KOPT-K1 (cell line): Measurements from ENCODE around the gene GPR158.

Experiments
- H3K27ac ChIP-seq: fragments of 200-600 bp; sonication (generic); 2 replicates; pipeline ENCODE4 v1.5.1; 2016; ENCODE audit warnings: antibody characterized with exemption, mild to moderate bottlenecking, low read depth, low read length; ENCODE audit not compliant: poor library complexity, severe bottlenecking
- H3K36me3 ChIP-seq: fragments of 200-600 bp; sonication (generic); 2 replicates; pipeline ENCODE4 v1.5.1; 2017; ENCODE audit warnings: antibody characterized with exemption, mild to moderate bottlenecking, low read length, moderate library complexity; ENCODE audit not compliant: insufficient read depth
- H3K9me3 ChIP-seq: fragments of 200-600 bp; sonication (generic); 2 replicates; pipeline ENCODE4 v1.5.1; 2017; ENCODE audit warnings: antibody characterized with exemption, low read length, mild to moderate bottlenecking; ENCODE audit not compliant: insufficient read depth, poor library complexity, severe bottlenecking

The GPR158 gene

GRCh38 chr10:25232204-25232603, 57.4 kb downstream of the GPR158 start:
- H3K27ac ChIP-seq = no peak overlapping the region
- H3K36me3 ChIP-seq = no peaks in the 10 kb centered on the region
- no peaks in the 10 kb centered on the region for H3K9me3 ChIP-seq

GRCh38 chr10:25245165-25245564, 70.4 kb downstream of the GPR158 start:
- H3K9me3 ChIP-seq = no peaks in the 10 kb centered on the region
- H3K27ac ChIP-seq = no peak overlapping the region
- no peaks in the 10 kb centered on the region for H3K36me3 ChIP-seq

GRCh38 chr10:25257646-25258045, 82.8 kb downstream of the GPR158 start:
- no peaks in the 10 kb centered on the region for H3K36me3 ChIP-seq
- no peaks in the 10 kb centered on the region for H3K9me3 ChIP-seq
- no peak overlapping the region for H3K27ac ChIP-seq

DNA sequence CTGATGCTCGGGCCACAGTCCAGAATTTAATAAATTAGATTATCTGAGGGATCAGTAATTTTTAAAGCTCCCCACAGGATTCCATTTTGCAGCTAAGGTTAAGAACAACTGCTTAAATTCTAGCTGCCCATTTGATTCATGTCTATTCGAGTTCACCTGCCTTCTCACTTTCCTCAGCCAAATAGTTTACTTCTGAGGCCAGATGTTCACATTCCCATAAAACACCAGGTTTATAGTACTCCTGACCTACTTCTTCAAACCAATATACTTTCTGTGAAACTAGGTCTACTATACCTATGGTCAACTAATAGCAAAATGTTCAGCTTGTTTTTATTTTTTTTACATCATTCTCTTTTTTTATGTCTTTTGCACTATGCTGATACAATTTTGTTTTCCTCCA, 86.3 kb downstream of the GPR158 start:
- Histone ChIP-seq H3K9me3 (no peaks in the 10 kb centered on the region), H3K36me3 (no peaks in the 10 kb centered on the region)

DNA sequence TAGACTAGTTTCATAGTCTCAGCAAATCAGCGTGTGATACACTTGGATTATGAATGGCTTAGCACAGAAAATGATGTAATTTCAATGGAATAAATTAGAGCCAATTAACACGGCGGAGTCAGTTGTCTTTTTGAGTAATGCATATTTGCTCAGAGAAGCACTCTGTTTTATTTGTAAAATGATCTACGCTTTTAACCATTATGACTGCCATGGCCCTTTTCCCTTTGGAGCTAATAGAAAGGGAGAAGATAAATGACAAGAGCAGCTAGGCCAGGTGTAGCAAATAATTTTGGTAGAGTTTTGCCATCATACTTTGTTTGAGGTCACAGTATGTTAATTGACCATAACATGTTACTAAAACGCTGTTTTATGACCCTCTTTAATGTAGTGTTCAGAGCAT, 86.8 kb downstream of the GPR158 start:
- Histone ChIP-seq H3K36me3 (no peaks in the 10 kb centered on the region), H3K27ac (no peak overlapping the region), H3K9me3 (no peaks in the 10 kb centered on the region)

More for the DNA sequence above, 86.3 kb downstream of the GPR158 start:
- no peak overlapping the region for H3K27ac ChIP-seq

GRCh38 chr10:25263931-25264330, 89.1 kb downstream of the GPR158 start:
- Histone ChIP-seq H3K27ac (no peak overlapping the region), H3K36me3 (no peaks in the 10 kb centered on the region), H3K9me3 (no peaks in the 10 kb centered on the region)

- Histone ChIP-seq H3K27ac (no peak overlapping the region), H3K9me3 (peaks cover 7% of the 10 kb centered on the region), H3K36me3 (no peaks in the 10 kb centered on the region)
Observed at GRCh38 chr10:25278180-25278579, 103.4 kb downstream of the GPR158 start.

- Histone ChIP-seq H3K9me3 (peaks cover 7% of the 10 kb centered on the region), H3K36me3 (no peaks in the 10 kb centered on the region), H3K27ac (no peak overlapping the region)
Observed at GRCh38 chr10:25280076-25280475, 105.3 kb downstream of the GPR158 start.

- Histone ChIP-seq H3K9me3 (peaks cover 7% of the 10 kb centered on the region), H3K27ac (no peak overlapping the region), H3K36me3 (no peaks in the 10 kb centered on the region)
Observed at GRCh38 chr10:25280573-25280972, 105.8 kb downstream of the GPR158 start.

- Histone ChIP-seq H3K36me3 (no peaks in the 10 kb centered on the region), H3K27ac (no peak overlapping the region), H3K9me3 (no peaks in the 10 kb centered on the region)
Observed at GRCh38 chr10:25285809-25286208, 111.0 kb downstream of the GPR158 start.

DNA sequence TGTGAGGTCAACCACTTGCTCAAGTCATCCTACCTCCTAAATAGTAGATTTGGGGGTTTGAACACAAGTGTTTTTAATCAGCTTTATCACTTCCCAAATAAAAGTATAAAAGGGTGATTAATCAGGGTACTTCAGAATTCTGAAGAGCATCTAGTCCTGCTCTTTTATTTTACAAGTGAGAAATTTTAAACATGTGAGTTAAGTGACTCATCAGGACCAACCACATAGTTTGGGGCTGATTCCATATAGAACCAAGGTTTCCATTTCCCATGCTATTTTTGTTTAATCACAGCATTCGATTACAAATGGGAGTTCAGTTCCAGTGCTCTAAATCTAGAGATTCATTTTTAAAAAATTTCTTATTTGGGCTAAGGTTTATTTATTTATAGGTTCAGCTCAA, 113.4 kb downstream of the GPR158 start:
- H3K36me3 ChIP-seq = no peaks in the 10 kb centered on the region
- no peak overlapping the region for H3K27ac ChIP-seq
- no peaks in the 10 kb centered on the region for H3K9me3 ChIP-seq

DNA sequence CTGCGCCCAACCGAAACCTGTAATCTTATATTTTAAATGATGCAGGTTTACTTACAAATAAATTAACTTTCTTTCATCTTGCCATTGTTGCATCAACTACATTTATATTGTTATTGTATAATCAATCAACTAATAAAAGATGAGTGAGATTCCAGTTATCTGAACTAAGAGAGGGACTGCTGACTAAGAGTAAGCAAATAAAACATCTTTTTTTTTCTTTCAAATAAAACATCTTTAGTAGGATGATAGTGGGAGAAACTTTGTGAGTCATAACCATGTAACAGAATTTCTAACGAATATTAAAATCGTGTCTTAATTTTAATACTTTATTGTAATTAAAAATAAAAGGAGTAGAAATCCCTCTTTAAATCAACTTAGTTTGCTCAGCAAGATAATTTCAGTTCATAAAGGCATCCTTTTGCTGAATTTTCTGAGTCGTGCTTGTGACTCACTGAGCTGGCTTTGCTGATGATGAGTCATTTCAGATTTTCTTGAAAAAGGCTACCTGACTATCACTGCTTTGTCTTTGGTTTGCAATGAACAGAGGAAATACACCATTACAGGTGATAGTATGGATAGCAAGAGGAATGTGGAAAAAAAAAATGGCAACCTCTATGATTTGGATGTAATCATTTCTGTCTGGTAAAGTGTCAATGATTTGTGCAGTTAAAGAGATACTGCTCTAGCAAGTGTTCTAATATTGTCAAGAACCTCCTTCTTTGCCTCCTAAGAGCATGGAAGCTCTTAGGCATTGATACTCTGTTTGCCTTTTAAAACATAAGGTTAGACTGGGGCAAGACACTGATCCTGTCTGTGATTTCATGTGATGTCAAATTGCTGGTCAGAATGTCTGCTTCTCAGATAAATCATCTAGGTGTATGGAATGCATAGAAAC, 119.5 kb downstream of the GPR158 start:
- Histone ChIP-seq H3K9me3 (no peaks in the 10 kb centered on the region), H3K36me3 (no peaks in the 10 kb centered on the region), H3K27ac (no peak overlapping the region)

- Histone ChIP-seq H3K9me3 (no peaks in the 10 kb centered on the region), H3K36me3 (no peaks in the 10 kb centered on the region), H3K27ac (no peak overlapping the region)
Observed at GRCh38 chr10:25296324-25296723, 121.5 kb downstream of the GPR158 start.

DNA sequence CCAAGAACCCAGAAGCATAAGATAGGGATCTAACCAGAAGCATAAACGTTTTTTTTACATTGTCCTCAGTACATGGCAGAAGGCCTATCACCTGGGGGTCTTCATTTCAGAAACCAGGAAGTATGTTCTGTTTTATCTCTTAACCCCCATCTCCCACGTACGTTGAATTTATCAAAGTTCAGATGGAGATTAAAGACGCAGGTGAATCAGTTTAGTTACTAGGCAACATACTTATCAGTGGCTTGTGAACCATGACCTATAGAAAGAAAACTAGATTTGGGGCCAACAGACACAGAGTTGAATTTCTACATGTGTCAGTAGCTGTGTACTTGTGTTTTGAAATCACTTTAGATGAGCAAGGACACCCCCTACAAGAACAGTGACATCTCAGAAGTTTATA, 122.7 kb downstream of the GPR158 start:
- H3K9me3 ChIP-seq = no peaks in the 10 kb centered on the region
- H3K27ac ChIP-seq = no peak overlapping the region

DNA sequence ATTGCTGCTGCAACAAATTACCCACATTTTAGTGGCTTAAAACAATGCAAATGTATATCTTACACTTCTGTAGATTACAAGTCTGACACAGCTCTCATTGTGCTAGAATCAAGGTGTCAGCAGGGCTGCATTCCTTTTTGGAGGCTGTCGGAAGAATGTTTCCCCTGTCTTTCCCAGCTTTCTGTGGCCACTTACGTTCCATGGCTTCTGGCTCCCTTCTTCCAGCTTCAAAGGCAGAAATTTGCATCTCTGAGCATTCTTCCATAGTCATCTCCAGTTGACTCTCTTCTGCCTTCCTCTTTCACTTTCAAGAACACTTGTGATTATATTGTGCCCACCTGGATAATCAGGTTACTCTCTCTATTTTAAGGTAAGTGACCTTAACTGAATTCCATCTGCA, 125.3 kb downstream of the GPR158 start:
- no peaks in the 10 kb centered on the region for H3K36me3 ChIP-seq
- no peaks in the 10 kb centered on the region for H3K9me3 ChIP-seq
- no peak overlapping the region for H3K27ac ChIP-seq

More for the DNA sequence above, 122.7 kb downstream of the GPR158 start:
- no peaks in the 10 kb centered on the region for H3K36me3 ChIP-seq

- H3K27ac ChIP-seq = no peak overlapping the region
- no peaks in the 10 kb centered on the region for H3K9me3 ChIP-seq
- H3K36me3 ChIP-seq = no peaks in the 10 kb centered on the region
Observed at GRCh38 chr10:25304606-25305005, 129.8 kb downstream of the GPR158 start.
